Uterus (tissue), 4 donors: ENCODE data around the gene FAN1. TPM values are rescaled to one million over a fixed set of nuclear protein-coding genes. Genes with fewer than 3 reads are reported as not detected.

Experiments
- DNase-seq, 2 donors: peaks; one replicate each; pipeline ENCODE4 v3.0.0-alpha.2; 2019 to 2020
- H3K27ac ChIP-seq, 2 donors: fragments of 200-600 bp; sonication (generic); 1 replicate in 1 of 2; 2 replicates in 1 of 2; pipeline ENCODE4 v1.5.1; 2016 to 2018
- H3K27me3 ChIP-seq, 2 donors: fragments of 200-600 bp; sonication (generic); one replicate each; pipeline ENCODE4 v1.5.1; 2018 to 2019; ENCODE audit warnings: control low read depth in 1 of 2
- H3K36me3 ChIP-seq, 2 donors: fragments of 200-600 bp; sonication (generic); one replicate each; pipeline ENCODE4 v1.5.1; 2019; ENCODE audit warnings: control low read depth in 1 of 2
- H3K4me1 ChIP-seq, 2 donors: fragments of 200-600 bp; sonication (generic); one replicate each; pipeline ENCODE4 v1.5.1; 2018 to 2019; ENCODE audit warnings: control low read depth in 1 of 2
- H3K4me3 ChIP-seq, 2 donors: fragments of 200-600 bp; sonication (generic); 1 replicate in 1 of 2; 2 replicates in 1 of 2; pipeline ENCODE4 v1.5.1; 2018 to 2019; ENCODE audit warnings: mild to moderate bottlenecking in 1 of 2
- H3K9me3 ChIP-seq, 2 donors: fragments of 200-600 bp; sonication (generic); one replicate each; pipeline ENCODE4 v1.5.1; 2019; ENCODE audit warnings: control low read depth in 1 of 2
- CTCF ChIP-seq, 4 experiments: fragments of 200-600 bp in 2 of 4; fragments of 450-650 bp in 2 of 4; sonication (generic) in 2 of 4; IDR thresholded peaks; one replicate each; pipeline ENCODE4 v1.5.1; 2016 to 2019; ENCODE audit warnings: antibody characterized with exemption in 4 of 4, mild to moderate bottlenecking in 2 of 4, moderate library complexity in 1 of 4
- POLR2A ChIP-seq, 2 donors: fragments of 450-650 bp; IDR thresholded peaks; one replicate each; pipeline ENCODE4 v1.6.1; 2016; ENCODE audit warnings: antibody characterized with exemption in 2 of 2, mild to moderate bottlenecking in 1 of 2, moderate library complexity in 1 of 2
- intact Hi-C: fragments of 100-400 bp; cut with DNase I; formaldehyde crosslinking; loops from one replicate; pipeline ENCODE4 v1.15.1; 2023; ENCODE audit warnings: low total_unique reads
- total RNA-seq, 4 donors: library from RNA; depleted of rRNA in 3 of 4; stranded (reverse); fragments of >200 nt in 3 of 4; gene quantifications; one replicate each; pipeline versions ENCODE4 v1.1.0 to v1.2.4, GENCODE V29; 2014 to 2023
- donor health status: DM: yes; HTN: yes; CAD: no.

Gene FAN1
- total RNA-seq, 4 donors from 2014 or later: 9.4 to 38.3 (median 19.2) TPM

GRCh38 chr15:30962659-30963058 is 58.9 kb downstream of the FAN1 start:
- TF ChIP-seq CTCF (IDR thresholded peaks at IDR 0.05) (no peak), POLR2A (IDR thresholded peaks at IDR 0.05) (no peak)
- no peaks in the 10 kb centered on the region for H3K9me3 ChIP-seq
- no peaks in the 10 kb centered on the region for H3K4me1 ChIP-seq
- no peak overlapping the region for H3K4me3 ChIP-seq
- intact Hi-C loops: no loop called here
- H3K36me3 ChIP-seq: no peaks in the 10 kb centered on the region
- H3K27ac ChIP-seq: no peak overlapping the region
- H3K27me3 ChIP-seq: no peaks in the 10 kb centered on the region
- DNase-seq: no peak

- H3K4me3 ChIP-seq: no peak overlapping the region
- H3K4me1 ChIP-seq: no peaks in the 10 kb centered on the region
- no peak overlapping the region for H3K27ac ChIP-seq
- H3K27me3 ChIP-seq: no peaks in the 10 kb centered on the region
- DNase-seq: no peak
- H3K36me3 ChIP-seq: no peaks in the 10 kb centered on the region
- intact Hi-C loops: no loop called here
- TF ChIP-seq POLR2A (IDR thresholded peaks at IDR 0.05) (no peak), CTCF (IDR thresholded peaks at IDR 0.05) (no peak)
- H3K9me3 ChIP-seq: no peaks in the 10 kb centered on the region
Measured at GRCh38 chr15:30963681-30964080, 60.0 kb downstream of the FAN1 start.

GRCh38 chr15:30969724-30970123 is 66.0 kb downstream of the FAN1 start:
- no peaks in the 10 kb centered on the region for H3K36me3 ChIP-seq

GRCh38 chr15:30973379-30973778 is 69.7 kb downstream of the FAN1 start:
- TF ChIP-seq CTCF (IDR thresholded peaks at IDR 0.05): no peak
- TF ChIP-seq POLR2A (IDR thresholded peaks at IDR 0.05): no peak
- Histone ChIP-seq H3K4me1 (no peaks in the 10 kb centered on the region), H3K36me3 (no peaks in the 10 kb centered on the region), H3K27ac (no peak overlapping the region), H3K4me3 (no peak overlapping the region), H3K27me3 (no peaks in the 10 kb centered on the region), H3K9me3 (no peaks in the 10 kb centered on the region)
- intact Hi-C loops: no loop called here
- no peak for DNase-seq

More at GRCh38 chr15:30969724-30970123, 66.0 kb downstream of the FAN1 start:
- intact Hi-C loops: no loop called here
- no peaks in the 10 kb centered on the region for H3K9me3 ChIP-seq
- TF ChIP-seq POLR2A (IDR thresholded peaks at IDR 0.05) (no peak), CTCF (IDR thresholded peaks at IDR 0.05) (no peak)
- H3K27me3 ChIP-seq: no peaks in the 10 kb centered on the region
- DNase-seq: no peak
- no peak overlapping the region for H3K27ac ChIP-seq
- no peaks in the 10 kb centered on the region for H3K4me1 ChIP-seq
- no peak overlapping the region for H3K4me3 ChIP-seq

- no peak for TF ChIP-seq CTCF (IDR thresholded peaks at IDR 0.05)
- TF ChIP-seq POLR2A (IDR thresholded peaks at IDR 0.05): no peak
- Histone ChIP-seq H3K4me3 (no peak overlapping the region), H3K9me3 (no peaks in the 10 kb centered on the region), H3K27me3 (no peaks in the 10 kb centered on the region), H3K27ac (no peak overlapping the region), H3K36me3 (no peaks in the 10 kb centered on the region), H3K4me1 (no peaks in the 10 kb centered on the region)
- no peak for DNase-seq
- intact Hi-C loops: no loop called here
Measured at GRCh38 chr15:30974112-30974511, 70.4 kb downstream of the FAN1 start.
